ENCODE data around the gene AQP2. TPM values are rescaled to one million over a fixed set of nuclear protein-coding genes. Genes with fewer than 3 reads are reported as not detected.

AQP2 gene
- total RNA-seq, 1 donor from 2014 or later = not detected

DNA sequence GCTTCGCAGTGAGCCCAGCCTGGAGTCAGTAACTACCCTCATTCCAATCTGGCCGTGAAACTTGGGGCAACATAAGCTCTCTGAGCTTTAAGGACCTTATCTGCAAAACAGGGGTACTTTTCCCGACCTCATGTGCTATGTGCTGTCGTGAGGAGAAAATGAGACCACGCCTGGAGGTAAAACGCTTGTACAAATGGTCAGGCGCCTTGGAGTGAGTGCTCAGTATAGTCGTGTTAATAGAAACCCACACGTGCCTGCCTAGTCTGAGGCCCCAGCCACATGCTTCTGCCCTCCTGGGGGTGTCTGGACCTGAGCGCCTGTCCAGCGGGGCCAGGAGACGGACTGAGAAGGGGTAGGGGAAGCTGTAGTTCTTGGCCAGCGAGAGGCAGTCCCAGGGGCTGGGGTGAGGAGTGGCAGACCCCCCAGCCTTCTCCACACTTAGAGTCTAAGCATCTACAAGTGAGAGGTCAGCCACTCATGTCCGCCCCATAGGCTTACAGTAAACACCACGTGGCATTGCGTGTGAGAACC, 16.0 kb downstream of the AQP2 start:
- H3K4me1 Mint-ChIP-seq (ENCODE audit: low read depth) = peaks cover 12% of the 10 kb centered on the region
- TF ChIP-seq, protein P1, sequence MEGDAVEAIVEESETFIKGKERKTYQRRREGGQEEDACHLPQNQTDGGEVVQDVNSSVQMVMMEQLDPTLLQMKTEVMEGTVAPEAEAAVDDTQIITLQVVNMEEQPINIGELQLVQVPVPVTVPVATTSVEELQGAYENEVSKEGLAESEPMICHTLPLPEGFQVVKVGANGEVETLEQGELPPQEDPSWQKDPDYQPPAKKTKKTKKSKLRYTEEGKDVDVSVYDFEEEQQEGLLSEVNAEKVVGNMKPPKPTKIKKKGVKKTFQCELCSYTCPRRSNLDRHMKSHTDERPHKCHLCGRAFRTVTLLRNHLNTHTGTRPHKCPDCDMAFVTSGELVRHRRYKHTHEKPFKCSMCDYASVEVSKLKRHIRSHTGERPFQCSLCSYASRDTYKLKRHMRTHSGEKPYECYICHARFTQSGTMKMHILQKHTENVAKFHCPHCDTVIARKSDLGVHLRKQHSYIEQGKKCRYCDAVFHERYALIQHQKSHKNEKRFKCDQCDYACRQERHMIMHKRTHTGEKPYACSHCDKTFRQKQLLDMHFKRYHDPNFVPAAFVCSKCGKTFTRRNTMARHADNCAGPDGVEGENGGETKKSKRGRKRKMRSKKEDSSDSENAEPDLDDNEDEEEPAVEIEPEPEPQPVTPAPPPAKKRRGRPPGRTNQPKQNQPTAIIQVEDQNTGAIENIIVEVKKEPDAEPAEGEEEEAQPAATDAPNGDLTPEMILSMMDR (IDR thresholded peaks at IDR 0.05) = no peak
- no peaks in the 10 kb centered on the region for H3K9me3 Mint-ChIP-seq (ENCODE audit: low read depth)
- H3K36me3 Mint-ChIP-seq (ENCODE audit: low read depth) = no peaks in the 10 kb centered on the region
- peaks cover 8% of the 10 kb centered on the region for H3K27me3 Mint-ChIP-seq (ENCODE audit: low read depth)
- no peak overlapping the region for H3K27ac Mint-ChIP-seq (ENCODE audit: unreplicated experiment)
- DNase-seq (ENCODE audit: low spot score) = peak; percentile 75
- H3K4me3 Mint-ChIP-seq (ENCODE audit: unreplicated experiment) = no peak overlapping the region

DNA sequence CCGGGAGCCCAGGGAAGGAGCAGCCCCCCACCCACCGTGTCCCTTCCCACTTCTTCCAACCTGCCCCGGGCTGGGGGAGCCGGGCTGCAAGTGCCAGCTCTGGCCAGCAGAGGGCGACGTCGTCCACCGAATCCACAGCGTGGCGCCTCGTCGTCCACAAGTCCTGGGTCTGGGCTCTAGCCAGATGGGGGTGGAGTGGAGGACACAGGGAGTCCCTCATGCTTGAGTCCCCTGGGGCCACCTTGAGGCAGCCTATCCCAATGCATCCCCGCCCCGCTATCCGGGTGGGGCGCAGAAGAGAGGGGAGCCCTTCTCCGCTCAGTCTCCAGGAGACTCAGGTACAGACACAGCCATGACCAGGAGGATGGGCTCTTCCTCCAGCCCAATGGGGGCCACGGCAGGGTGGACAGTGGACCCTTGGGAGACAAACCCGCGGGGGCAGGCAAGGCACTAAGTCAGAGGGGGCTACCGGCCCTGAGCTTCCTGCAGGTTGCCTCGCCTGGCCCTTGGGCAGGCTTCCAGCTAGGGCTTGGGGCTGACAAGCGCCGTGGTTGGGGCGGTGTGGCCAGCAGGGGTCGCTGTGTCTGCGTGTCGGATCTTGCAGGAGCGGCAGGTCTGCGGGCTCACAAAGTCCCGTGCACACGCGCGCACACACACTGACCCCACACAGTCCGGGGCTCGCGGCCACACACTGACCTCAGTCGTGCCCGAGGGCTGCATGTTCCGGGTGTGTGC, 16.7 kb downstream of the AQP2 start:
- Mint-ChIP-seq H3K36me3 (ENCODE audit: low read depth) (no peaks in the 10 kb centered on the region), H3K9me3 (ENCODE audit: low read depth) (no peaks in the 10 kb centered on the region), H3K27me3 (ENCODE audit: low read depth) (peaks cover 8% of the 10 kb centered on the region), H3K4me1 (ENCODE audit: low read depth) (peaks cover 12% of the 10 kb centered on the region), H3K4me3 (ENCODE audit: unreplicated experiment) (peak overlapping the region; percentile 61), H3K27ac (ENCODE audit: unreplicated experiment) (no peak overlapping the region)
- no peak for DNase-seq (ENCODE audit: low spot score)
- TF ChIP-seq, protein P1 (IDR thresholded peaks at IDR 0.05) = peak; percentile 87

DNA sequence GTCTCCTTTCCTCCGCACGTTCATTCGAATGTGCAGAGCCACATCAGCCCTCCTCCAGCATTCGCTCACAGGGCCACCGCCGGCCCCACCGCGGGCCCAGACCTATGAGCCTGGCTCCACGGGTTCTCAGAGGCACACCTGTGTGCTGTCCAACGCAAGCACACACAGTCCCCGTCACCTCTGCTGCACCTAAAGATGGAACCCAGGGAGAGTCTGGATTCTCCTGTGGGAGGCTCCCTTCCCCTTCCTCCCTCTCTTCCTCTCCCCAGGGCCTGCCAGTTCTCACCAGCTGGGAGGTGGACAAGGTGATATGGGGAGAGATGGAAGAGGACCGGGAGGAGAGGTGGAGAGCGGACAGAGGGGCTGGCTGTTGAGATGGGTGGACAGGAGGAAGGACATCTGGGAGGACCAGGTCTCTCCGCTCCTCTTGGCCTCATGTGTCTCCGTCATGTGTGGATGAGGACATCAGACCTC, 17.3 kb downstream of the AQP2 start:
- Mint-ChIP-seq H3K4me1 (ENCODE audit: low read depth) (peaks cover 7% of the 10 kb centered on the region), H3K4me3 (ENCODE audit: unreplicated experiment) (peak overlapping the region; percentile 22), H3K9me3 (ENCODE audit: low read depth) (no peaks in the 10 kb centered on the region), H3K36me3 (ENCODE audit: low read depth) (no peaks in the 10 kb centered on the region), H3K27ac (ENCODE audit: unreplicated experiment) (no peak overlapping the region), H3K27me3 (ENCODE audit: low read depth) (peaks cover 8% of the 10 kb centered on the region)
- TF ChIP-seq, protein P1 (IDR thresholded peaks at IDR 0.05) = no peak
- no peak for DNase-seq (ENCODE audit: low spot score)

DNA sequence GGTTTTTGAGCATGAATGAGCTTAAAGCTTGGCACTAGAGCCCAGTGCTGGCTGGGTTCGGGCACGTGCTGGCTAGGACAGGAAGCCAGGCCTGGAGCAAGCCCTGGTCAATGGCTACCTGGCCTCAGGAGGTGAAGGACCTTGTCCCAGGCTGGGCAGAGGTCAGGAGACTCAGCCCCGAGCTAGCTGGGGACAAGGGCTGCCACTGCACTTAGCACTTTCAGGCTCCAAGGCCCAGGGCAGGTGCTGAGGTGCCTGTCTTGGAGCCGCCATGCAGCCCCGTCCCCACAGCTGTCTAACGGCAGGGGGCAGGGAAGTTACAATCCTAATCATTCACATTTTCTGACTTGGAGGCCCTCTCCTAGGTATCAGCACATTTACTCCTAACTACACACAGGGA, 17.9 kb downstream of the AQP2 start:
- peaks cover 8% of the 10 kb centered on the region for H3K27me3 Mint-ChIP-seq (ENCODE audit: low read depth)
- H3K4me1 Mint-ChIP-seq (ENCODE audit: low read depth) = peaks cover 4% of the 10 kb centered on the region
- no peak for DNase-seq (ENCODE audit: low spot score)
- H3K36me3 Mint-ChIP-seq (ENCODE audit: low read depth) = no peaks in the 10 kb centered on the region
- H3K4me3 Mint-ChIP-seq (ENCODE audit: unreplicated experiment) = no peak overlapping the region
- TF ChIP-seq, protein P1 (IDR thresholded peaks at IDR 0.05) = no peak
- no peak overlapping the region for H3K27ac Mint-ChIP-seq (ENCODE audit: unreplicated experiment)
- no peaks in the 10 kb centered on the region for H3K9me3 Mint-ChIP-seq (ENCODE audit: low read depth)

DNA sequence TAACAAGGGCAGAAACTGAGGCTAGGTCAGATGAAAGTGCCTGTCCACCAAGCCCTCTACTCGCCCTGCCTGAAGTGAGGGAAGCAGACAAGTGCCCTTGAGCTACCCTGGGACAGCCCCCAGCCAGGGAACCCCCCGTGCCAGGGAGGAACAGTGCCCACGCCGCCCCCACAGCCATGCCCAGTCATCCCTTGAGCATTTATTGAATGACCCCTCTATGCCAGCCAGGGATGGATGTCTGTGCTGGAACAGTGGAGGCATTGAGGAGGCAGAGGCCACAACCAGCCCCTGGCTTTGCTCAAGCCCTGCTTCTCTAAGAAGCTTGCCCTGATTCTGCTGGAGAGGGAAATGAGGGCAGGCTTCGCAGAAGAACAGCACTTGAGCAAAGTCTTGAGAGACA, 18.5 kb downstream of the AQP2 start:
- DNase-seq (ENCODE audit: low spot score) = no peak
- Mint-ChIP-seq H3K27me3 (ENCODE audit: low read depth) (peaks cover 8% of the 10 kb centered on the region), H3K4me3 (ENCODE audit: unreplicated experiment) (no peak overlapping the region), H3K4me1 (ENCODE audit: low read depth) (peaks cover 4% of the 10 kb centered on the region), H3K9me3 (ENCODE audit: low read depth) (no peaks in the 10 kb centered on the region), H3K27ac (ENCODE audit: unreplicated experiment) (no peak overlapping the region), H3K36me3 (ENCODE audit: low read depth) (no peaks in the 10 kb centered on the region)
- TF ChIP-seq, protein P1 (IDR thresholded peaks at IDR 0.05) = no peak
